AG04449 (cell line): ENCODE measurements around the gene KCNC2.

Source experiments
- CTCF ChIA-PET: fragments of 350-600 bp; formaldehyde crosslinking; extraction: SDS; loops from one replicate; lab custom pipeline; 2021; ENCODE audit warnings: antibody characterized with exemption; lab: Yijun Ruan, JAX
- POLR2A ChIA-PET: fragments of 400-600, 350-600 bp; formaldehyde crosslinking; extraction: SDS; loops from one replicate; lab custom pipeline; 2020; ENCODE audit warnings: antibody characterized with exemption, inconsistent platforms; lab: Yijun Ruan, JAX
- DNase-seq: peaks from one replicate; pipeline ENCODE4 v3.0.0-alpha.2; 2010; ENCODE audit warnings: low read depth, low spot score
- H3K4me3 ChIP-seq: 2 replicates; pipeline ENCODE4 v1.5.1; 2011; ENCODE audit warnings: low read depth, mild to moderate bottlenecking, control low read depth, low read length
- TF ChIP-seq, protein P1 (sequence below): IDR thresholded peaks from one replicate; pipeline ENCODE4 v1.5.1; 2011; ENCODE audit warnings: mild to moderate bottlenecking, moderate library complexity, low read length, control low read depth, inconsistent platforms; ENCODE audit not compliant: insufficient read depth; ENCODE audit errors: missing control alignments

The KCNC2 gene

DNA sequence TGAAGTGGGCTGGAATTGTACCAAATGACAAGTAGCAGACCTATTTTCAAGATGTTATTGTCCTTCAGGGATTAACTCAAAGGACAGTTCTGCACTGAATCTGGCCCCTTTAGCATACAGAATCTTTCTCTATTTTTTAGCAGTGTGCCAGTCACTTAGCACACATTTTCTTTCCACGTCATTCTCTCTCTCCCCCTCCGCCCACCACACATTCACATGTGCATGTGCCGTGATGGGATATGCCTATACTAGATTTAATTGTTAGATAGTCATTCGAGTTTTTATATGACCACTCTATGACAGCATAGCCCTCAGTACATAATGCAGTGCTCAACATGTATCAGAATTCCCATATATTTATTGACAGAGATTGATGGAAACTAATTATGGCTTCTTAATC, 129.1 kb downstream of the KCNC2 start:
- TF ChIP-seq, protein P1, sequence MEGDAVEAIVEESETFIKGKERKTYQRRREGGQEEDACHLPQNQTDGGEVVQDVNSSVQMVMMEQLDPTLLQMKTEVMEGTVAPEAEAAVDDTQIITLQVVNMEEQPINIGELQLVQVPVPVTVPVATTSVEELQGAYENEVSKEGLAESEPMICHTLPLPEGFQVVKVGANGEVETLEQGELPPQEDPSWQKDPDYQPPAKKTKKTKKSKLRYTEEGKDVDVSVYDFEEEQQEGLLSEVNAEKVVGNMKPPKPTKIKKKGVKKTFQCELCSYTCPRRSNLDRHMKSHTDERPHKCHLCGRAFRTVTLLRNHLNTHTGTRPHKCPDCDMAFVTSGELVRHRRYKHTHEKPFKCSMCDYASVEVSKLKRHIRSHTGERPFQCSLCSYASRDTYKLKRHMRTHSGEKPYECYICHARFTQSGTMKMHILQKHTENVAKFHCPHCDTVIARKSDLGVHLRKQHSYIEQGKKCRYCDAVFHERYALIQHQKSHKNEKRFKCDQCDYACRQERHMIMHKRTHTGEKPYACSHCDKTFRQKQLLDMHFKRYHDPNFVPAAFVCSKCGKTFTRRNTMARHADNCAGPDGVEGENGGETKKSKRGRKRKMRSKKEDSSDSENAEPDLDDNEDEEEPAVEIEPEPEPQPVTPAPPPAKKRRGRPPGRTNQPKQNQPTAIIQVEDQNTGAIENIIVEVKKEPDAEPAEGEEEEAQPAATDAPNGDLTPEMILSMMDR, result no peak

DNA sequence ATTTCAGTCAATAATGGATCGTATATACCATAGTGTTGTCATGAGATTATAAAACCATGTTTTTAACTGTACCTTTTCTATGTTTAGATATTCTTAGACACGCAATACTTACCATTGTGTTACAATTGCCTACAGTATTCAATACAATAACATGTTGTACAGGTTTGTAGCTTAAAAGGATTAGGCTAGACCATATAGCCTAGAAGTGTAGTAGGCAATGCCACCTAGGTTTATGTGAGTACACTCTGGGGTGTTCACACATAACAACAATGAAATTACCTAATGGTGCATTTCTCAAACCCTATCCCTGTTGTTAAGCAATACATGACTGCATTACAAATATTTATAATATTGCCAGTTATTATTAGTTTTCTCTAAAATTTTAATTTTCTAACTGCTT, 144.2 kb downstream of the KCNC2 start:
- CTCF ChIA-PET, result no interaction called here
- no peak for DNase-seq
- no peak overlapping the region for H3K4me3 ChIP-seq
- TF ChIP-seq, protein P1, result no peak
- POLR2A ChIA-PET, result no interaction called here

More for the DNA sequence above, 129.1 kb downstream of the KCNC2 start:
- POLR2A ChIA-PET, result no interaction called here
- no peak for DNase-seq
- CTCF ChIA-PET, result no interaction called here
- H3K4me3 ChIP-seq, result no peak overlapping the region

DNA sequence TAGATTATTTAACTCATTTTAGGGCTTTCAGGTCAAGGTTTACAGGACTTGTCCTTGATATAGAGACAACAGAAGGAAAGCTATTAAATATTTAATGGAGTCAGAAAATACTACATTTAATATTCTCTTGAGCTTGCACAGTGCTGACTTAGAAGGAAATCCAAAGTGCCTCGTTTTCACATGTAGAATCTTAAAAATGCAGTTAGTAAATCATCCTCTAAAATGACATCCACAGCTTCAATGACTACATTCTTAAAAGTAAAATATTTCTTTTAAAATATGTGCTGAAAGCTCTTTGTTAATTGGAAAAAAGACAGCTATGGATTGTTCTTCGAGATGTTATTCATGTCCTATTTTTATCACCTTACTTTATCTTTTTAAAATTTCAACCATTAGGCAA, 146.9 kb downstream of the KCNC2 start:
- ChIA-PET CTCF (no interaction called here), POLR2A (no interaction called here)
- TF ChIP-seq, protein P1, result no peak
- H3K4me3 ChIP-seq, result no peak overlapping the region
- DNase-seq, result no peak

DNA sequence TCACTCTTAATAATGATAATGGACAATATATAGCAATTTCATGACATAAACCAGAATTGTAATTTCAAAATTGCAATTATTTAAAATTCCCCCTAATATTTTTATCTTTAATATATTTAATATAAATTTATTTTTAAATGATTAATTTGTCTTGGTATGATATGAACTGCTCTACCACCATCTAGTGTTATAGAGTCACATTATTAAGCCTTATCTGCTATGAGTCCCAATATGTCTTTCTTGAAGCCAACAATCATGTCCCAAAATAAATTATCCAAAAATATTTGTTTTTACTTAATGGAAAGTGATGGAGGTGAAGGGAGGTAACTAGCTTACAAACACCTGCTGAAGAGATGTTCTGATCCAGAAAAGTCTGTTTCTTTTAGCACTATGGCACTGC, 151.4 kb downstream of the KCNC2 start:
- H3K4me3 ChIP-seq, result no peak overlapping the region
- TF ChIP-seq, protein P1, result no peak
- POLR2A ChIA-PET, result no interaction called here
- no peak for DNase-seq
- CTCF ChIA-PET, result interaction anchor here (1.2 kb wide), 1 partner anchor 369 kb away, joined by 5 read pairs; no protein-coding TSS in a partner anchor

DNA sequence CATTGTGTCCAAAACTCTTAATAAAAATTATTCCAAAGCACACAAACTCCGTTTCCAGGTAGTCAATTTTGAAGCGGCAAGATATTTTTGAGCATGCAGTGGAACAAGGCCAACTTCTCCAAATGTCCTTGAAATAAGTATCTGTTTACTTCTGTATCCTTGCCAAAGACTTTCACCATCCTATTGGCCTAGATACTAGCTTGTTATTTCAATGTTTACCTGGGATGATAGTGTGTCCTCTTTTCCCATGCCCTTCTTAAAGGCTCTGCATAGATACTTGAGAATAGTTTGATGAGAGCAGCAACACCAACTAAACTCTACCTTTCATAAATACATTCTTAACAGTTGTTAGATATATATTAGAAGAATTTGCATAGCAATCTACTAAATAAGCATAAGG, 160.9 kb downstream of the KCNC2 start:
- H3K4me3 ChIP-seq, result no peak overlapping the region
- ChIA-PET CTCF (no interaction called here), POLR2A (no interaction called here)
- DNase-seq, result no peak
- TF ChIP-seq, protein P1, result no peak

DNA sequence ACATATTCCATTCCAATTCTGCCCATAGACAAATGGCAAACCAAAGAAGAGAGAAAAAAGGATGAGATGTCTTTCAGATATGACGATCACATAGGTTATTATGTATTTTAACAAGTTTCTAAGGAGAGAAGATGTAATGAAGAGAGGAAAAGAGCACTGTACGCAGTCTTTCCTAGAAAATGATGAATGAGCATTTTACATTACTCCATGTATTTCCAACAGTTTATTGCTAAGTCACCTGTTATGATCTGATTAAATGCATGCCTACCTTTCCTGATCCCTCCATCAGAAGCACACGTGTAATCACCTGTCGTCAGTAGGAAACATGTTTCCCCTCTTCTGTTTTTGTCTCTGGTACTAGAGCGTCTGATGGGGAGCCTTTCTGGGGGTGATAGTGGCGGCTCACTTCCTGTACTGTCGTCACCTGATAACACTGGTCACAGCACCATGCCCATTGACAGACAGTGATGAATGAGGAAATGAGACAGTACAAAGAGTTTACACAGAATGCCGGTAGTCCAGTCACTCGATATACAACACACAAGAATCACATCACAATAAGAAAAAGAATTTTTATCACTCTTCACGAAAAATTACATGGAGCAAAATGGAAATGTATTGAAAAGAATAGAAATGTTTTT, 161.6 kb downstream of the KCNC2 start:
- POLR2A ChIA-PET, result no interaction called here

More for the DNA sequence above, 161.6 kb downstream of the KCNC2 start:
- H3K4me3 ChIP-seq, result no peak overlapping the region
- CTCF ChIA-PET, result no interaction called here
- TF ChIP-seq, protein P1, result no peak
- DNase-seq, result no peak
